GM12891 (cell line): Measurements from ENCODE around the gene RUBCN.

Experiments used
- DNase-seq: peaks from one replicate; pipeline ENCODE4 v3.0.0; 2011; ENCODE audit warnings: low spot score; ENCODE audit not compliant: insufficient read length
- FAIRE-seq: peaks from 2 replicates; lab custom pipeline; 2011; peaks lifted over from hg19 to GRCh38; lab: Jason Lieb, UNC
- PAX5 ChIP-seq: IDR thresholded peaks from 2 replicates; pipeline ENCODE4 v1.6.1; 2011; ENCODE audit warnings: low read length, moderate library complexity, mild to moderate bottlenecking; ENCODE audit not compliant: insufficient read depth, severe bottlenecking
- POLR2A ChIP-seq: IDR thresholded peaks from 2 replicates; pipeline ENCODE4 v1.6.1; 2011; ENCODE audit warnings: low read depth, low read length, control low read depth
- POLR2AphosphoS5 ChIP-seq: IDR thresholded peaks from 2 replicates; pipeline ENCODE4 v1.6.1; 2011; ENCODE audit warnings: low read depth, low read length, control low read depth
- POU2F2 ChIP-seq: IDR thresholded peaks from 2 replicates; pipeline ENCODE4 v1.6.1; 2011; ENCODE audit warnings: low read depth, mild to moderate bottlenecking, control low read depth, low read length, moderate library complexity
- SPI1 ChIP-seq: IDR thresholded peaks from 2 replicates; pipeline ENCODE4 v1.6.1; 2011; ENCODE audit warnings: low read depth, low read length, control low read depth
- TAF1 ChIP-seq: IDR thresholded peaks from 2 replicates; pipeline ENCODE4 v1.6.1; 2011; ENCODE audit warnings: low read depth, low read length, control low read depth

Gene RUBCN

GRCh38 chr3:197750858-197751737 lies 14.4 kb upstream of the RUBCN start:
- FAIRE-seq = peak; percentile 31
- DNase-seq = no peak
- TF ChIP-seq PAX5 = peak; percentile 29
- no peak for TF ChIP-seq SPI1

GRCh38 chr3:197750396-197750831 lies 13.7 kb upstream of the RUBCN start:
- TF ChIP-seq SPI1 = 0 out of 2 replicates have a peak, but pooled peaks have one; percentile 6
- 0 out of 2 replicates have a peak, but pooled peaks have one; percentile 18 for TF ChIP-seq POLR2A
- no peak for TF ChIP-seq POLR2AphosphoS5
- TF ChIP-seq TAF1 = peak; percentile 49; the same call in 1 of the 2 replicates
- no peak for TF ChIP-seq PAX5
- no peak for TF ChIP-seq POU2F2
- FAIRE-seq (peak; percentile 51), DNase-seq (peak; percentile 53)

GRCh38 chr3:197749601-197750395 lies 13.1 kb upstream of the RUBCN start, which contains the start of gene FYTTD1:
TSS of gene FYTTD1 (plus strand) at chr3:197749883. CDS start at chr3:197749972, 89 bp downstream.
- no peak for TF ChIP-seq SPI1
- no peak; the same call in 1 of the 2 replicates for TF ChIP-seq POLR2A
- no peak; the same call in 1 of the 2 replicates for TF ChIP-seq POU2F2
- peak; percentile 71 for TF ChIP-seq POLR2AphosphoS5
- TF ChIP-seq TAF1 = no peak
- no peak for TF ChIP-seq PAX5
- DNase-seq (peak; percentile 81), FAIRE-seq (peak; percentile 97)

GRCh38 chr3:197749315-197749600 lies 12.6 kb upstream of the RUBCN start:
- peak; percentile 55; the same call in 1 of the 2 replicates for TF ChIP-seq POU2F2
- TF ChIP-seq TAF1 = peak; percentile 20; the same call in 1 of the 2 replicates
- no peak for TF ChIP-seq POLR2AphosphoS5
- DNase-seq (peak; percentile 37), FAIRE-seq (no peak)

GRCh38 chr3:197748597-197749314 lies 12.1 kb upstream of the RUBCN start:
- FAIRE-seq (no peak), DNase-seq (no peak)
- no peak for TF ChIP-seq POLR2A
- no peak for TF ChIP-seq TAF1
- TF ChIP-seq SPI1 = no peak
- TF ChIP-seq PAX5 = no peak
- no peak for TF ChIP-seq POU2F2
- TF ChIP-seq POLR2AphosphoS5 = no peak

GRCh38 chr3:197746801-197747237 lies 10.1 kb upstream of the RUBCN start:
- FAIRE-seq = no peak
- no peak for DNase-seq
- TF ChIP-seq POLR2A (no peak), PAX5 (no peak), SPI1 (no peak), POLR2AphosphoS5 (no peak), TAF1 (no peak), POU2F2 (no peak)

GRCh38 chr3:197746209-197746608 lies 9.5 kb upstream of the RUBCN start:
- no peak for TF ChIP-seq POLR2A
- no peak for TF ChIP-seq TAF1
- no peak for TF ChIP-seq POLR2AphosphoS5
- no peak for TF ChIP-seq PAX5
- TF ChIP-seq SPI1 = no peak
- no peak for TF ChIP-seq POU2F2
- FAIRE-seq (no peak), DNase-seq (no peak)

- FAIRE-seq = no peak
- no peak for DNase-seq
- TF ChIP-seq POLR2A (no peak), SPI1 (no peak), TAF1 (no peak)
Observed at GRCh38 chr3:197742787-197743186, 6.1 kb upstream of the RUBCN start.

GRCh38 chr3:197737749-197738462 lies 1.2 kb upstream of the RUBCN start:
- no peak for TF ChIP-seq PAX5
- TF ChIP-seq POU2F2 = no peak
- no peak for TF ChIP-seq POLR2A
- no peak for TF ChIP-seq TAF1
- TF ChIP-seq POLR2AphosphoS5 = no peak
- no peak for TF ChIP-seq SPI1
- FAIRE-seq (no peak), DNase-seq (no peak)
